Measurements from ENCODE around the gene CCDC9B.

- TF ChIP-seq, protein P1, sequence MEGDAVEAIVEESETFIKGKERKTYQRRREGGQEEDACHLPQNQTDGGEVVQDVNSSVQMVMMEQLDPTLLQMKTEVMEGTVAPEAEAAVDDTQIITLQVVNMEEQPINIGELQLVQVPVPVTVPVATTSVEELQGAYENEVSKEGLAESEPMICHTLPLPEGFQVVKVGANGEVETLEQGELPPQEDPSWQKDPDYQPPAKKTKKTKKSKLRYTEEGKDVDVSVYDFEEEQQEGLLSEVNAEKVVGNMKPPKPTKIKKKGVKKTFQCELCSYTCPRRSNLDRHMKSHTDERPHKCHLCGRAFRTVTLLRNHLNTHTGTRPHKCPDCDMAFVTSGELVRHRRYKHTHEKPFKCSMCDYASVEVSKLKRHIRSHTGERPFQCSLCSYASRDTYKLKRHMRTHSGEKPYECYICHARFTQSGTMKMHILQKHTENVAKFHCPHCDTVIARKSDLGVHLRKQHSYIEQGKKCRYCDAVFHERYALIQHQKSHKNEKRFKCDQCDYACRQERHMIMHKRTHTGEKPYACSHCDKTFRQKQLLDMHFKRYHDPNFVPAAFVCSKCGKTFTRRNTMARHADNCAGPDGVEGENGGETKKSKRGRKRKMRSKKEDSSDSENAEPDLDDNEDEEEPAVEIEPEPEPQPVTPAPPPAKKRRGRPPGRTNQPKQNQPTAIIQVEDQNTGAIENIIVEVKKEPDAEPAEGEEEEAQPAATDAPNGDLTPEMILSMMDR (IDR thresholded peaks at IDR 0.05), result no peak
- TF ChIP-seq POLR2A (IDR thresholded peaks at IDR 0.05), result no peak
Observed at GRCh38 chr15:40342416-40343320, 1.9 kb upstream of the CCDC9B start.
